ENCODE results near the gene RBP5.

DNA sequence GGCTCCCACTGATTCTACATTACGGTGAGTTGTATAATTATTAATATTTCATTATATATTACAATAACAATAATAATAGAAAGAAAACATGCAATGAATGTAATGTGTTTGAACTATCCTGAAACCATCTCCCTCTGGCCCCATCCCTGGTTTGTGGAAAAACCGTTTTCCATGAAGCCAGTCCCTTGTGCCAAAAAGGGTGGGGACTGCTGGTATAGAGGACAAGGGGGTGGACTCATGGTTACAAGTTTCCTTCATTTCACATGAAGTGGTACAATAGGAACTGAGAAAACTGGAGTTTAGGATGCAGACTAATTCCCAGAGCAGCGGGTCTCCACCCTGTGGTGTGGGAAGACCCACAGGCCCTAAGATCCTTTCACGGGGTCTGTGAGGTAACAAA lies 16.6 kb downstream of the RBP5 start:
- TF ChIP-seq POLR2A (IDR thresholded peaks at IDR 0.05; ENCODE audit: low read depth, low read length) (no peak), POLR2AphosphoS5 (IDR thresholded peaks at IDR 0.05; ENCODE audit: low read depth, low read length) (no peak), TAF1 (IDR thresholded peaks at IDR 0.05; ENCODE audit: low read depth, low read length) (no peak)
